Measurements from ENCODE around the gene GPS1.

DNA sequence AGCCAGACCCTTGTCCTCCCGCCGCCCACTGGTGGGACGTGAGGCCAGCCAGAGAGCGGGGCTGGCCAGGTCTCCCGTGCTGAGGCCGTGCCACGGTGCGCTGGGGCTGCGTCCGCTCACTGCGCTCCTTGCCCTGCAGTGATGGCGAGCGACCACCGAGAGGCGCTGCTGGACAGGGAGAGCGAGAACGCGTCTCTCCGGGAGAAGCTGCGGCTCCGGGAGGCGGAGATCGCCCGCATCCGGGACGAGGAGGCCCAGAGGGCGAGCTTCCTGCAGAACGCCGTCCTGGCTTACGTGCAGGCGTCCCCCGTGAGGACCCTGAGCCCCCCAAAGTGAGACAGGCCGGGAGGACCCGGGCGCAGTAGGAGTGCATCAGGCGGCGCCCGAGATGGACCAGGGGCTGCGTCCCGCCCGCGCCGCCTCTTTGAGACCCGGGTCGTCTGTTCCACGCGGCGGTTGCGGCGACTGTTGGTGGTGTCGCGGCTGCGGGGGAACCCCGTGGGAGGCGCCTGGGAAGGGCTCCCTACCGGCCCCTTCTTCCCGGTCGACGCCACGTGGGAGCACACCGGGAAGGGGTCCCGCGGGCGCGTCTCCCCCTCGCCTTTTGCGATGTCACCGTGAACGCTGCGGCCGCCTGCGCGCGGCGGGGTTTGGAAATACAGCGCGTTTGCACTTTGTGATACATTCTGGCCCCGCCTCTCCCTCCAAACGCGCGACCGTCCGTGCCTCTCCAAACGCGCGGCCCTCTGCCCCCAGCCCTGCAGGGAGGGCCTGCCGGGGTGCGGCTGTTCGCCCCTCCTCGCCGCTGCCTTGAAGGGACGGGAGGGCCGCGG lies 21.0 kb upstream of the GPS1 start:
- TF ChIP-seq CTCF (IDR thresholded peaks at IDR 0.05; ENCODE audit: insufficient read depth, low read length, poor library complexity, severe bottlenecking), result peak; percentile 40
- TF ChIP-seq EZH2phosphoT487 (conservative IDR thresholded peaks at IDR 0.05; ENCODE audit: low read length), result no peak
